ENCODE results near the gene ITPK1. TPM values are rescaled to one million over a fixed set of nuclear protein-coding genes. Genes with fewer than 3 reads are reported as not detected.
A peak's percentile ranks its signal among the peaks of the same experiment; 100 is the strongest.

Gene ITPK1
- total RNA-seq, 4 donors from 2014 or later: 64.8 to 235 (median 128) TPM

DNA sequence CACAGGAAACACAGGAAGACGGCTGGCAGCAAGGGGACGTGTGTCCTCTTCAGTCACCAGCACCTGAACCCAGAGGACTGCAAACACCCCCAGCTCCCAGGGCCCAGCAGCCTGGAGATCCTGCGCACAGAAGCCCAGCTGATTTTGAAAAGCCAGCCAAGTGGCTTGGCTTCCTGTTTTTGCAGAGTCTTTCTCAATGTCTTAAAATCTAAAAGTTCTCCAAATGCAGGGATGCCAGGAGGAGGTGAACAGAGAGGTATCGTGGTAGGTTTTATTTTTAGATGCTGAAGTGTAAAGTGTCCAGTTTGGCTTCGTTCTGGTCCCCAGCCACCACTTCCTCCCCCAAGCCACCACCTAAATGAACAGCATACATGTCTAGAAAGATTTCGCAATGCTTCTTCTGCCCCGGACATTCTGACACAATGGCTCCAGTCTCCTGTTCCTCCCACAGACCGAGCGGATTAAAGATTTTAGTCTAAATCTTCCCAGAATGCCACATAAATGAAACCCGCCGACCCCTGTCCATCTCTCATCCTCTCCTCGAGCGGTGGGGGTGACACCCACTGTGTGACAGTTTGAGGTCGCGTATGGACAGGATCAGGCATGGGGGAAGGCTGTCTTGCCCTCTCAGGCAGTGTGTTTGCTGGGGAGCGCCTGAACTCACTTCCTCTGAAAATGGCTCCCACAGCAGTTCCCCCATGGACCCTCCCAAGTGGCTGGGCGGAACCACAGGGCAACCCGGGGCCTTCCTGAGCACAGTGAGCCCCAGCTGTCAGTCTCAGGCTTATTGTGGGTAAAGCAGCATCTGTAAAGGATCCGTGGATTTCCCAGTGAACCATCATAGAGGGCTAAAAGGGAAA is 41.6 kb downstream of the ITPK1 start:
- TF ChIP-seq POLR2AphosphoS5 (IDR thresholded peaks at IDR 0.05) (no peak), EP300 (IDR thresholded peaks at IDR 0.05; ENCODE audit: low read depth) (no peak), POLR2A (IDR thresholded peaks at IDR 0.05) (no peak)
- TF ChIP-seq, protein P1, sequence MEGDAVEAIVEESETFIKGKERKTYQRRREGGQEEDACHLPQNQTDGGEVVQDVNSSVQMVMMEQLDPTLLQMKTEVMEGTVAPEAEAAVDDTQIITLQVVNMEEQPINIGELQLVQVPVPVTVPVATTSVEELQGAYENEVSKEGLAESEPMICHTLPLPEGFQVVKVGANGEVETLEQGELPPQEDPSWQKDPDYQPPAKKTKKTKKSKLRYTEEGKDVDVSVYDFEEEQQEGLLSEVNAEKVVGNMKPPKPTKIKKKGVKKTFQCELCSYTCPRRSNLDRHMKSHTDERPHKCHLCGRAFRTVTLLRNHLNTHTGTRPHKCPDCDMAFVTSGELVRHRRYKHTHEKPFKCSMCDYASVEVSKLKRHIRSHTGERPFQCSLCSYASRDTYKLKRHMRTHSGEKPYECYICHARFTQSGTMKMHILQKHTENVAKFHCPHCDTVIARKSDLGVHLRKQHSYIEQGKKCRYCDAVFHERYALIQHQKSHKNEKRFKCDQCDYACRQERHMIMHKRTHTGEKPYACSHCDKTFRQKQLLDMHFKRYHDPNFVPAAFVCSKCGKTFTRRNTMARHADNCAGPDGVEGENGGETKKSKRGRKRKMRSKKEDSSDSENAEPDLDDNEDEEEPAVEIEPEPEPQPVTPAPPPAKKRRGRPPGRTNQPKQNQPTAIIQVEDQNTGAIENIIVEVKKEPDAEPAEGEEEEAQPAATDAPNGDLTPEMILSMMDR (IDR thresholded peaks at IDR 0.05): no peak
- Histone ChIP-seq H3K36me3 (no peaks in the 10 kb centered on the region), H3K27me3 (no peaks in the 10 kb centered on the region), H3K9me3 (no peaks in the 10 kb centered on the region), H3K4me3 (no peak overlapping the region), H3K27ac (peak overlapping the region; percentile 63 to 73 (median 70)), H3K4me1 (peaks cover 15 to 46% (median 22%) of the 10 kb centered on the region in 4 donors)
- intact Hi-C loops (cut with DNase I; ENCODE audit: low total_unique reads) (loop anchor here (5.0 kb wide), 1 partner anchor 1752 kb away; no protein-coding TSS in a partner anchor), in situ Hi-C loops (cut with MboI; ENCODE audit: low pct_ligation_motif_present in 1 of 4, low pct_unique_long_range_greater_than_20kb in 1 of 4, low sequenced_read_pairs in 3 of 4) (no loop called here)
- WGBS, 2 donors (ENCODE audit: low coverage in 1 of 2): 70 to 74% methylated on average over 7 to 19 of the region's 19 CpGs
- DNase-seq: no peak

DNA sequence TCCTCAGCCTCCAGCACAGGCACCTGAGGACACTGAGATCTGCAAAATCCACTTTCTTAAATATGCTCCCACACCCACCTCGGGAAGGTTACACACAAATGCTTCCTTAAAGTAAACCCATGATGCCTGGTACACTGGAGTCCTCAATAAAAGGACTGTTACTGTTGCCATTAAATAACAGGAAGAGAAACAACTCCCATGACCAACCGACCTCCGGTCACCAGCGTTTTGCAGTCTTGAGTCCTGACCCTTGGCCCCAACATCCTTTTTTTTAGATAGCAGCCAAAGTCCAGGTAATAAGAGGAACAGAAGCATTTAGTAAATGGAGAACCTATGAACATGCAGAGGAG is 42.4 kb downstream of the ITPK1 start:
- WGBS, 2 donors (ENCODE audit: low coverage in 1 of 2): 34 to 38% methylated on average over 3 to 4 of the region's 4 CpGs
- peak overlapping the region; percentile 63 to 73 (median 70) for H3K27ac ChIP-seq
- in situ Hi-C loops (cut with MboI; ENCODE audit: low pct_ligation_motif_present in 1 of 4, low pct_unique_long_range_greater_than_20kb in 1 of 4, low sequenced_read_pairs in 3 of 4): no loop called here
- H3K27me3 ChIP-seq: no peaks in the 10 kb centered on the region
- intact Hi-C loops (cut with DNase I; ENCODE audit: low total_unique reads): loop anchor here (5.0 kb wide), 1 partner anchor 1751 kb away; no protein-coding TSS in a partner anchor
- H3K9me3 ChIP-seq: no peaks in the 10 kb centered on the region
- peak; percentile 47 for DNase-seq
- H3K4me1 ChIP-seq: peaks cover 15 to 39% (median 20%) of the 10 kb centered on the region in 4 donors
- TF ChIP-seq, protein P1 (IDR thresholded peaks at IDR 0.05): no peak
- TF ChIP-seq POLR2AphosphoS5 (IDR thresholded peaks at IDR 0.05) (no peak), EP300 (IDR thresholded peaks at IDR 0.05; ENCODE audit: low read depth) (no peak), POLR2A (IDR thresholded peaks at IDR 0.05) (no peak)
- H3K4me3 ChIP-seq: no peak overlapping the region
- no peaks in the 10 kb centered on the region for H3K36me3 ChIP-seq

DNA sequence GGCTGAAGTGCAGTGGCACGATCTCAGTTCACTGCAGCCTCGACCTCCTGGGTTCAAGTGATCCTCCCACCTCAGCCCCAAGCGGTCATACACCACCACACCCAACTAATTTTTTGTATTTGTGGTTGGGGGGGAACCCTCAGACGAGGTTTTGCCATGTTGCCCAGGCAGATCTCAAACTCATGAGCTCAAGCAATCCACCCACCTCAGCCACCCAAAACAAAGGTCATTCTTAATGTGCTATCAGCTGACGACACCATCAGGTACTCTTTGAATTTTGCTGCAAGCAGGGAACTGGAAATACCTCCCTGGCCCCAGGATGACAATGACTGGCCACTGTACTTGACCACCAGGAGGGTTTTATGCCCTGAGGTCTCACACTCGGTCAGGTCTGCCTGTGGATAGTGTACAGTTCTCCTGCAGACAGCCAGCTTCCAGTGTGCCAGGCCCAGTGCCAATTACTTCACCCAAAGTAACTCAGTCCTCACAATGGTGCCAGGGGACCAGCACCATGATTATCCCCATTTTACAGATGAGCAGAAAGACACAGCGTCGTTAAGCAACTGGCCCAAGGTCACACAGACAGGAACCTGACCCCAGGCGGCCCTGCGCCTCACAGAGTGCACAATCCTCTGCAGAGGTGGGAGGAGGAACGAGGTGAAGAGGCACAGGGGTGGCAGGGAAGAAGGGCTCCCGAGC is 42.9 kb downstream of the ITPK1 start:
- peak overlapping the region; percentile 63 to 73 (median 70) for H3K27ac ChIP-seq
- no peak overlapping the region for H3K4me3 ChIP-seq
- peaks cover 15 to 33% (median 18%) of the 10 kb centered on the region in 4 donors for H3K4me1 ChIP-seq
- DNase-seq: no peak
- intact Hi-C loops (cut with DNase I; ENCODE audit: low total_unique reads) (loop anchor here (5.0 kb wide), 1 partner anchor 1751 kb away; no protein-coding TSS in a partner anchor), in situ Hi-C loops (cut with MboI; ENCODE audit: low pct_ligation_motif_present in 1 of 4, low pct_unique_long_range_greater_than_20kb in 1 of 4, low sequenced_read_pairs in 3 of 4) (no loop called here)
- TF ChIP-seq POLR2A (IDR thresholded peaks at IDR 0.05): no peak
- TF ChIP-seq, protein P1 (IDR thresholded peaks at IDR 0.05): no peak
- TF ChIP-seq POLR2AphosphoS5 (IDR thresholded peaks at IDR 0.05): no peak
- TF ChIP-seq EP300 (IDR thresholded peaks at IDR 0.05; ENCODE audit: low read depth): no peak
- 69 to 73% methylated on average over 7 to 12 of the region's 12 CpGs for WGBS, 2 donors (ENCODE audit: low coverage in 1 of 2)
- no peaks in the 10 kb centered on the region for H3K36me3 ChIP-seq
- H3K27me3 ChIP-seq: no peaks in the 10 kb centered on the region
- no peaks in the 10 kb centered on the region for H3K9me3 ChIP-seq

DNA sequence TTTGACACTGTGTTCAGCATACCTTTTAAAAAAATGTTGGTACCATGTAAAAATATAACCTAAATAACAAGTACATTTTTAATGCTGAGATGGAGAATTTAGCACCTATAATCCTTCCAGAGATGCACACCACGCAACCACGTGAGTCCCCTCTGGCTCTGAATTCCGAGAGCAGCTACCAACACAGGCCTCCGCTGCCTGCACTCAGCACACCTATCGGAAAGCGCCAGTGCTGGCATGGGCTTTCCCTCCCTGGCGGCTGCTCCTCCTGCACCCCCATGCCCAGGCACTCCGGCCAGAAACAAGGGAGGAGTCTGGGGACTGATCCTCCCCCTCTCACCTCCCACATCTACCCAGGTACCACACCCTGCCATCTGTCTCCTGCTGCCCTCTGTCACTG is 47.0 kb downstream of the ITPK1 start:
- intact Hi-C loops (cut with DNase I; ENCODE audit: low total_unique reads) (loop anchor here (10.0 kb wide), 1 partner anchor 464 kb away; no protein-coding TSS in a partner anchor), in situ Hi-C loops (cut with MboI; ENCODE audit: low pct_ligation_motif_present in 1 of 4, low pct_unique_long_range_greater_than_20kb in 1 of 4, low sequenced_read_pairs in 3 of 4) (no loop called here)
- DNase-seq: no peak
- Histone ChIP-seq H3K36me3 (no peaks in the 10 kb centered on the region), H3K9me3 (no peaks in the 10 kb centered on the region), H3K27me3 (no peaks in the 10 kb centered on the region), H3K27ac (no peak overlapping the region), H3K4me1 (peaks cover 9 to 39% (median 24%) of the 10 kb centered on the region in 4 donors), H3K4me3 (no peak overlapping the region)
- 75% methylated on average over 8 of the region's 8 CpGs; no CpG with 5 or more reads in 1 of the 2 donors for WGBS, 2 donors (ENCODE audit: low coverage in 1 of 2)
- TF ChIP-seq EP300 (IDR thresholded peaks at IDR 0.05; ENCODE audit: low read depth) (no peak), POLR2A (IDR thresholded peaks at IDR 0.05) (no peak), POLR2AphosphoS5 (IDR thresholded peaks at IDR 0.05) (no peak)
- TF ChIP-seq, protein P1 (IDR thresholded peaks at IDR 0.05): no peak

All from transverse colon (tissue), 4 donors.